ENCODE data around the gene CLCNKB. TPM values are rescaled to one million over a fixed set of nuclear protein-coding genes. Genes with fewer than 3 reads are reported as not detected.
A peak's percentile ranks its signal among the peaks of the same experiment; 100 is the strongest.

CLCNKB gene
- total and polyA plus RNA-seq, 4 donors: 0.06 to 1.9 (median 0.29) TPM

GRCh38 chr1:16017461-16018303 lies 25.9 kb upstream of the CLCNKB start, which contains the start of gene HSPB7:
HSPB7 (minus strand) TSS chr1:16018043; CDS start chr1:16017963, 80 bp downstream.
- Histone ChIP-seq H3K9me3 (ENCODE audit: control insufficient read depth in 4 of 4, insufficient read depth in 3 of 4, low read length in 3 of 4) (no peaks in the 10 kb centered on the region), H3K36me3 (ENCODE audit: control insufficient read depth in 4 of 4, insufficient read depth in 4 of 4, low read length in 4 of 4) (no peaks in the 10 kb centered on the region), H3K27ac (ENCODE audit: low read depth in 1 of 2, low read length in 1 of 2) (peak within 1 kb of the TSS; percentile 25 to 97), H3K9ac (ENCODE audit: insufficient read depth in 1 of 2, low read length in 2 of 2) (peak within 1 kb of the TSS in 1 of 2 donors; percentile 83), H3K4me1 (ENCODE audit: control insufficient read depth in 5 of 5, insufficient read depth in 5 of 5, low read length in 5 of 5) (peaks cover 0 to 32% (median 9%) of the 10 kb centered on the region in 5 donors), H3K4me3 (peak within 1 kb of the TSS; percentile 0), H3K27me3 (ENCODE audit: control insufficient read depth in 3 of 3, insufficient read depth in 3 of 3, low read length in 2 of 3) (no peaks in the 10 kb centered on the region)
- ATAC-seq (ENCODE audit: insufficient read depth, low FRiP score): peak; percentile 60
- WGBS, 2 donors: 43 to 73% methylated on average over 36 to 37 of the region's 37 CpGs
- TF ChIP-seq CTCF (IDR thresholded peaks at IDR 0.05; ENCODE audit: control extremely low read depth, extremely low read depth): no peak
- peak; percentile 79 to 82 (median 79) for DNase-seq

- DNase-seq: no peak
- ATAC-seq (ENCODE audit: insufficient read depth, low FRiP score): no peak
- Histone ChIP-seq H3K27me3 (ENCODE audit: control insufficient read depth in 3 of 3, insufficient read depth in 3 of 3, low read length in 2 of 3) (no peaks in the 10 kb centered on the region), H3K4me3 (no peak overlapping the region), H3K9me3 (ENCODE audit: control insufficient read depth in 4 of 4, insufficient read depth in 3 of 4, low read length in 3 of 4) (no peaks in the 10 kb centered on the region), H3K9ac (ENCODE audit: insufficient read depth in 1 of 2, low read length in 2 of 2) (peak overlapping the region in 1 of 2 donors; percentile 83), H3K36me3 (ENCODE audit: control insufficient read depth in 4 of 4, insufficient read depth in 4 of 4, low read length in 4 of 4) (no peaks in the 10 kb centered on the region), H3K4me1 (ENCODE audit: control insufficient read depth in 5 of 5, insufficient read depth in 5 of 5, low read length in 5 of 5) (peaks cover 0 to 32% (median 9%) of the 10 kb centered on the region in 5 donors), H3K27ac (ENCODE audit: low read depth in 1 of 2, low read length in 1 of 2) (peak overlapping the region; percentile 25 to 97)
- WGBS, 2 donors: 64 to 75% methylated on average over 4 of the region's 4 CpGs
- TF ChIP-seq CTCF (IDR thresholded peaks at IDR 0.05; ENCODE audit: control extremely low read depth, extremely low read depth): no peak
Observed at GRCh38 chr1:16018308-16018707, 25.3 kb upstream of the CLCNKB start.

DNA sequence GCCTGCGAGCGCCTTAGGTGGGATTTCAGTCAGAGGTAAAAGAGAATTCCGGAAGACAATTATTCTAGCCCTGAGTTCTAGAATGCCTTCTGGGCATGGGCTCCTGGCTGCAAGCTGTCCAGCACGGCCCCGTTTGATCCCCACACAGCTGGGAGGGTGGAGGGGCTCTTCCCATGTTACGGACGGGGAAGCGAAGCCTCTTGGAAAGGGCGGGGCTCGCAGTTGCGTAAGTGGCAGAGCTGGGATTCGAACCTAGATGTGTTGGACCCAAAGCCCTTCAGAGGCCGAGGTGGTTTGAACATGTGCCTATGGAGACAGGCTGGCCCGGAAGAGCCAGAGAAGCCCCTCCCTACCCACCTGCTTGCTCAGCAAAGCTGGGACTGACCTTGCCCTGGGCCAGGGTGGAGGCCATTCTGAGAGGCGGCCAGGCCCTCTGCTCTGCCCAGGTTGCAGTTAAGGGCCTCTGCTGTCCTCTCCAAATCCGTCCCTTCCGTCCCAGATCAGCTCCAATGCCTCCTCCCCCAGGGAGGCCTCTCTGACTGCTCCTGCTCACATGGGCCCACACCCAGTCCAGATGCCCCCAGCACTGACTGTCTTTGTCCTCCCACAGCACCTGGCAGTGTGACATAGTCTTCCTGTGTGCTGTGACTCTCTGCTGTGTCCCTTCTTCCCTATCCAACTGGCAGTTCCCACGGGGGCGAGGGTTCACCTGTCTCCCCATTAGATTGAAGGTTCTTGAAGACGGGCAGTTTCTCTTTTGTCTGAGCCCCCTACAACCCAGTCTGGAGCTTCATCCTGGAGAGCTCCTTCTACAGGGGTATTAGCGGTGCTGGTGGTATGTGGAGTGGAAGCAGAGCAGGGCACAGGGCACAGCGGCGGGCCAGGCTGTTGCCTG lies 24.6 kb upstream of the CLCNKB start:
- ATAC-seq (ENCODE audit: insufficient read depth, low FRiP score): no peak
- Histone ChIP-seq H3K36me3 (ENCODE audit: control insufficient read depth in 4 of 4, insufficient read depth in 4 of 4, low read length in 4 of 4) (no peaks in the 10 kb centered on the region), H3K27ac (ENCODE audit: low read depth in 1 of 2, low read length in 1 of 2) (peak overlapping the region; percentile 25 to 97), H3K9me3 (ENCODE audit: control insufficient read depth in 4 of 4, insufficient read depth in 3 of 4, low read length in 3 of 4) (no peaks in the 10 kb centered on the region), H3K4me3 (no peak overlapping the region), H3K27me3 (ENCODE audit: control insufficient read depth in 3 of 3, insufficient read depth in 3 of 3, low read length in 2 of 3) (no peaks in the 10 kb centered on the region), H3K9ac (ENCODE audit: insufficient read depth in 1 of 2, low read length in 2 of 2) (peak overlapping the region in 1 of 2 donors; percentile 83), H3K4me1 (ENCODE audit: control insufficient read depth in 5 of 5, insufficient read depth in 5 of 5, low read length in 5 of 5) (peaks cover 0 to 26% (median 9%) of the 10 kb centered on the region in 5 donors)
- 80 to 84% methylated on average over 23 of the region's 23 CpGs for WGBS, 2 donors
- DNase-seq: peak in 1 of 3 donors; percentile 30
- TF ChIP-seq CTCF (IDR thresholded peaks at IDR 0.05; ENCODE audit: control extremely low read depth, extremely low read depth): no peak

All from lung (tissue), 12 donors.